Smooth muscle cell (in vitro differentiated cells): ENCODE measurements around the gene PACSIN1. TPM values are rescaled to one million over a fixed set of nuclear protein-coding genes. Genes with fewer than 3 reads are reported as not detected.

Source experiments
- DNase-seq: peaks from one replicate; lab custom pipeline; 2025; ENCODE audit not compliant: unreplicated experiment; lab: John Stamatoyannopoulos, UW
- H2AFZ ChIP-seq: fragments of 200-600 bp; sonication (generic); 2 replicates; pipeline ENCODE4 v1.6.0; 2016; ENCODE audit warnings: antibody characterized with exemption, low read depth, mild to moderate bottlenecking
- H3F3A ChIP-seq: fragments of 200-600 bp; sonication (generic); 2 replicates; pipeline ENCODE4 v1.6.0; 2017; ENCODE audit warnings: antibody characterized with exemption, low read depth
- H3K27ac ChIP-seq: fragments of 200-600 bp; sonication (generic); 2 replicates; pipeline ENCODE4 v1.5.1; 2016; ENCODE audit warnings: low read depth, mild to moderate bottlenecking
- H3K27me3 ChIP-seq: fragments of 200-600 bp; sonication (generic); 2 replicates; pipeline ENCODE4 v1.6.1; 2016; ENCODE audit warnings: low read depth, mild to moderate bottlenecking
- H3K36me3 ChIP-seq: fragments of 200-600 bp; sonication (generic); 2 replicates; pipeline ENCODE4 v1.5.1; 2016; ENCODE audit warnings: low read depth
- H3K4me1 ChIP-seq: fragments of 200-600 bp; sonication (generic); 2 replicates; pipeline ENCODE4 v1.5.1; 2016; ENCODE audit warnings: low read depth
- H3K4me2 ChIP-seq: fragments of 200-600 bp; sonication (generic); 2 replicates; pipeline ENCODE4 v1.6.0; 2016; ENCODE audit warnings: mild to moderate bottlenecking
- H3K4me3 ChIP-seq: fragments of 200-600 bp; sonication (generic); 2 replicates; pipeline ENCODE4 v1.5.1; 2016; ENCODE audit warnings: mild to moderate bottlenecking
- H3K79me2 ChIP-seq: fragments of 200-600 bp; sonication (generic); 2 replicates; pipeline ENCODE4 v1.6.0; 2016; ENCODE audit warnings: low read depth, mild to moderate bottlenecking
- H3K9ac ChIP-seq: fragments of 200-600 bp; sonication (generic); 2 replicates; pipeline ENCODE4 v1.6.0; 2016; ENCODE audit warnings: low read depth
- H3K9me3 ChIP-seq: fragments of 200-600 bp; sonication (generic); replicated peaks from 2 replicates; pipeline ENCODE4 v1.5.1; 2016; ENCODE audit warnings: low read depth
- H4K20me1 ChIP-seq: fragments of 200-600 bp; sonication (generic); 2 replicates; pipeline ENCODE4 v1.6.0; 2016; ENCODE audit warnings: low read depth
- CTCF ChIP-seq: fragments of 200-600 bp; sonication (generic); IDR thresholded peaks from 2 replicates; pipeline ENCODE4 v1.5.1; 2017; ENCODE audit warnings: borderline replicate concordance, mild to moderate bottlenecking, antibody characterized with exemption; ENCODE audit not compliant: insufficient read depth, poor library complexity, severe bottlenecking
- WGBS: methylation state at CpG from one replicate; pipeline ENCODE4 v1.1.7; 2016; ENCODE audit warnings: low lambda C conversion rate; 5-methylcytosine and 5-hydroxymethylcytosine counted together
- polyA plus RNA-seq: library from polyadenylated mRNA; unstranded; fragments of >200 nt; fragmentation: Nextera tagmentation; extraction: Ambion mirVana; gene quantifications from 2 replicates; pipeline ENCODE4 v1.2.1, GENCODE V29; 2016
- total RNA-seq: library from RNA; depleted of rRNA; stranded (reverse); fragments of >200 nt; gene quantifications from 2 replicates; pipeline ENCODE4 v1.2.3, GENCODE V29; 2014

Gene PACSIN1
- total and polyA plus RNA-seq, 2 experiments from 2014 or later: not detected

GRCh38 chr6:34547701-34548644 lies 82.1 kb downstream of the PACSIN1 start:
- Histone ChIP-seq H3K9ac (no peak overlapping the region), H3K27me3 (no peaks in the 10 kb centered on the region), H3K79me2 (no peaks in the 10 kb centered on the region), H3K9me3 (no peaks in the 10 kb centered on the region), H3F3A (no peaks in the 10 kb centered on the region), H3K36me3 (no peaks in the 10 kb centered on the region), H3K4me1 (no peaks in the 10 kb centered on the region), H4K20me1 (no peaks in the 10 kb centered on the region), H3K27ac (no peak overlapping the region), H3K4me2 (no peak overlapping the region), H2AFZ (no peak overlapping the region), H3K4me3 (no peak overlapping the region)
- no peak for DNase-seq
- 95% methylated on average over 11 of the region's 11 CpGs for WGBS
- no peak for TF ChIP-seq CTCF

- Histone ChIP-seq H3K9me3 (no peaks in the 10 kb centered on the region), H3F3A (no peaks in the 10 kb centered on the region), H3K27ac (no peak overlapping the region), H2AFZ (no peak overlapping the region), H3K79me2 (no peaks in the 10 kb centered on the region), H3K27me3 (no peaks in the 10 kb centered on the region), H3K36me3 (no peaks in the 10 kb centered on the region), H3K4me3 (no peak overlapping the region), H4K20me1 (no peaks in the 10 kb centered on the region), H3K9ac (no peak overlapping the region), H3K4me2 (no peak overlapping the region), H3K4me1 (no peaks in the 10 kb centered on the region)
- no peak for TF ChIP-seq CTCF
- WGBS: 73% methylated on average over 16 of the region's 16 CpGs
- DNase-seq: no peak
These were observed 83.3 kb downstream of the PACSIN1 start for GRCh38 chr6:34549026-34549803.

GRCh38 chr6:34549804-34550202 lies 83.9 kb downstream of the PACSIN1 start:
- 86% methylated on average over 2 of the region's 2 CpGs for WGBS
- no peak overlapping the region for H3K4me3 ChIP-seq
- H3K79me2 ChIP-seq: no peaks in the 10 kb centered on the region
- no peaks in the 10 kb centered on the region for H3F3A ChIP-seq
- no peak for TF ChIP-seq CTCF
- H3K27me3 ChIP-seq: no peaks in the 10 kb centered on the region
- no peak for DNase-seq
- no peak overlapping the region for H2AFZ ChIP-seq
- no peaks in the 10 kb centered on the region for H3K4me1 ChIP-seq
- H3K27ac ChIP-seq: no peak overlapping the region
- H4K20me1 ChIP-seq: no peaks in the 10 kb centered on the region
- H3K36me3 ChIP-seq: no peaks in the 10 kb centered on the region
- H3K9ac ChIP-seq: no peak overlapping the region
- H3K4me2 ChIP-seq: no peak overlapping the region
- H3K9me3 ChIP-seq: no peaks in the 10 kb centered on the region
